DMS53 treated with DMSO at 0.1 percent for 48 hours (cell line): ENCODE measurements around the gene LSM10.

Source experiments
- DNase-seq: peaks from one replicate; lab custom pipeline; 2025; ENCODE audit not compliant: unreplicated experiment; lab: John Stamatoyannopoulos, UW

The LSM10 gene

GRCh38 chr1:36397378-36398230 is at the start of gene LSM10:
Gene LSM10 (minus strand): TSS chr1:36397908. CDS start chr1:36394129, 3,779 bp downstream.
- DNase-seq, result peak; percentile 86

DNA sequence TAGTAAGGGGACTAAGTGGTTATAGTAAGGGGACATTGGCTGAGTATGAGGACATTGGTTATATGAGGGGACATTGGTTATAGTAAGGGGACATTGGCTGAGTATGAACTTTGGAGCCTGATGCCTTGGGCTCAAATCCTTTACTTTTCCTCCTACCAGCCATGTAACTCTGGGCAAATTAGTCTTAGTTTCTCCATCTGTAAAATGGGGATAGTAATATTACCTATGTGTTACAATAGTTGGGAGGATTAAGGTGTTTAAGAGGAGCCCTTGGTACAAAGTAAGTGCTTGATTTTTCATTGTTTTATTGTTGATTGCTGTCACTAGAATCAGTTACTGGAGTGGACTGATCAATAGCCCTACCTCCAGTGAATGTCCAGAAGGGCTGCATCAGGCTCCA is 49.7 kb upstream of the LSM10 start:
- no peak for DNase-seq

- DNase-seq, result no peak
These were observed 49.0 kb upstream of the LSM10 start for GRCh38 chr1:36446746-36447145.

DNA sequence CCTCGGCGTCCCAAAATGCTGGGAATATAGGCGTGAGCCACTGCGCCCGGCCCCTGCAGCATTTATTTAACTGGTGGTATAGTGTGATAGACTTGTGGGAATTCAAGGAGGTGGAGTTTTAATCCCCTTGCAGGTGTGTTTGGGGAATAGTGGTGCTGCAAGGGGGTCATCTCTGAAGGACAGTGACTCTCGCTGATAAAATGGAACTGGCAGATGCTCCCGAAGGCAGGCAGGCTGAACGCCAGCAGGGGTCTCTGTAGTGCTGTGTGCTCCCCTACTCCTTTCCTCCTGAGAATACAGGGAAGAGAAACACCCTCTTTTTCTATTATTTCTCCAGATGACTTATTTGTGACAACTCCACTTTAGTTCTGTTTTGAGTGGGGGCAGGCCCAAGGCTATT is 48.6 kb upstream of the LSM10 start:
- no peak for DNase-seq

DNA sequence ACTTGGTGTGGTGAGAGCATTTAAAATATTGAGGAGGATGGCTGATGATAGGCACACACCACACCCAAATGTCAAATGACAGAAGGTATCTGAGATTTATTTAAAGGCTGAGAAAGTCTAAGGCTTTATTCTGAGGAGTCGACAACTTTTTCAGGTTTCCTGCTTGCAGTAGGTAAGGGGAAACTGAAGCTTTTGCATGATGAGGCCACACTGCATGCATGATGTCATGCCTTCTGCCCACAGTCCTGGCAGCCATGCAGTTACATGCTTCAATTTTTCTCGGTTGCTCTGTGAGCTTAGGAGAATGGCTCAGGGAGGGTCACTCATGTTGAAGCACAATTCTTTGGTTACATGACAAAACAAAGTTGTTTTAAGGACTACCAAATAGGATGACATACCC is 45.6 kb upstream of the LSM10 start:
- DNase-seq, result no peak

DNA sequence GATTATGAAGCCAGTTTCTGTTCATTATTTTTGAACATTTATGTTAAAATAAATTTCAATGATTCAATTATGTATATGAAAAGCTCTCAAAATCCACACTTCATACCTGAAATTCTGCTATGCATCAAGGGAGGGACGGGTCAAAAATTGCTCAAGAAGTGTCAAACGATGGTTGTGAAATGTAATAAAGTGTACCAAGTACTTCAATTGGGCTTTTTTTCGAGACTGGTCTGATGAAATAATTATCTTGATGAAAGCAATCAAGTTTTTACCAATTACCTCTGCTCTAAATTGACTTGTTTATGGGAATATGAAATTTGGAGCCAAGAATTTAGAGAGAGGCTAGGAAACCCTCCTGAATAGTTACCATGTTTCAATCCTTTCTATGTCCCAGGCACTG is 44.6 kb upstream of the LSM10 start:
- no peak for DNase-seq

DNA sequence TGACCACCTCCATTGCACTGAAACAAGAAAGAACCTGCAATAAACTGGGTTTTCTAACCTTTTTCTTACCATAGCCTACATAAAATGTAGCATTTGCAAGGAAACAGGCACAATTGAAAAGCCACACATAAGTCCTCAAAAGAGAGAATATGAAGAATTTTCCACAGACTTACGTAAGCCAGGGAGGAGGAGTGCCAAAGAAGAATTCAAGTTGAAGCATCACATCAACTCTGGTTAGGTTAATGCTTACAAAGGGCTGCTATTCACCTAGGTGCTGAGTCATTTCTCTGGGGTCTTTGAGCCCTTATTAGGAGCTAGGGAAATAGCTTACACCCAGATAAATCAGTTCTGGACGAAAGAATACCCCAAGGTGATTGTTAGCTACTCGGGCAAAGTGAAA is 42.9 kb upstream of the LSM10 start:
- no peak for DNase-seq

DNA sequence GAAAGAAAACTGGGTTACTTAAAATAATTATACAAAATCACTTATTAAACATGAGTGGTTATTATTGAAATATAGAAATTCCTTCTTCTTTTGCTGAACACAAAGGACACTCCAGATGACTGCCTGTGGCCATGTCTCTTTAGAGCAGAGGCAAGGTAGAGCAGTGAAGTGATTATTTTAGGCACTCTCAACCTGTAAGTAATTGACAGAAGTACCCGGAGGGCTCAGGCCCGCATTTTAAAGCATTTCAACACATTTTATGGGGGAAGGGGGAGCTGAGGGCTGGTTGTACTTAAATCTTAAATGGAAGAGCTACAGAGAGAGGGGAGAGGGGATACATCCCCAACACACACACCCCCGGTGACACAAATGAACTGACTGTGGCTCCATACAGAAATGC is 42.3 kb upstream of the LSM10 start:
- DNase-seq, result no peak

- DNase-seq, result no peak
These were observed 41.0 kb upstream of the LSM10 start for GRCh38 chr1:36438715-36439114.

- DNase-seq, result peak; percentile 73
These were observed 39.1 kb upstream of the LSM10 start for GRCh38 chr1:36436821-36437220.

- no peak for DNase-seq
These were observed 35.4 kb upstream of the LSM10 start for GRCh38 chr1:36433102-36433501.

- no peak for DNase-seq
These were observed 34.9 kb upstream of the LSM10 start for GRCh38 chr1:36432616-36433015.

DNA sequence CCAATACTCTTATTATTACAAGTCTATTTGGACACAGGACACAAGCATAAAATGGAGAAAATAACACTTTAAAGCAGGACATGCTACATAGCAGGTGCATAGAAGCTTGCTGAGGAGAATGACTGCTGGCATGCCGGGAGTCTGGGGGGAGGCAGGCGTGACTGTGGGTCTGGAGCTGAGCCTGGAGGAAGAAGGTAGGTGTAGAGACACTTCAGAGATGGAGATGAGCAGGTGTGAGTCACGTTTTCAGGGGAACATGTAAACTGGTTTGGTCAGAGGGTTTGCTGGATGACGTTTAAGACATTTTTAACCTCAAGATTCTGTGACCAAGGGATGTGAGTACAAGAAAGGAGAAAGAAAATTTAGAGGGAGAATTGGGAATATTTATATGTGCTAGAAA is 28.1 kb upstream of the LSM10 start:
- peak; percentile 56 for DNase-seq

DNA sequence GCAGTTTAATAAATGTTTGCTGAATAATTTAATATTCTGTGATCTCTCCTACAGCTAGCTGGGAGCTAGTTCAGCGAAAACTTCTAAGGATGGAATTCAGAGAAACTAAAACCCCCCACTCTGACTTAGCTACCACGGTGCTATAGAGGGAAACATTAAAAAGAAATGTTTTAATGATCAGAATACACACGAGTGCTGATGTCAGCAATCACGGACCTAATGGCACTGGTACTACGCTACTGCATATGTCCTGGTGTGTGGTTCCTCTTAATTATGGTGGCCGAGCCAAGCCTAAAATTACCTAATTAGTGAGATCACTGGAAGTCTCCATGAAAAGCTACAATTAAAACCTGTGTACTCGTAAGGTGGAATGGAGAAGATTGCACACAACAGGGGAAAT is 23.9 kb upstream of the LSM10 start:
- no peak for DNase-seq

DNA sequence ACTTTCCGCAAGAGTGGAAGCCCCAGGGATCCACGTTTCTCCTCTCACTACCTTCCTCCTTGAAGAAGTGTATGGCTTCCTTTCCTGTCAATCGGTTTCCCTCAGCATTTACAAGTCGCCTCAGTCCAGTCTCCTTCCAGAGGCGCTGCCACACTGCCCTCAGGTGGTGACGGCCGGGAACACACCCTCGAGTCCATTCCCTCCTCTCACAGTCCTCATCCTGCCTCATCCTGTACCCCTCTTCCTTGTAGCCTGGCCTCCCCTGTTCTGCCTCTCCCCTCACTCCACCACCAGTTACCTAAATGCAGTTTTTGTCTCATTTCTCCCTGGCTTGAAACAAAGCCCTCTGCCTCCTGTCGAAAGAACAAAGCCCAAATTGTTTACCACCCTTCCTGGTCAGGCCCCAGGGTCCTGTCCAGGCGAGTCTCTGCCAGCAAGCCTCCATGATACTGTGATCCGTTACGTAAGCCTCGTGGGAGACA is 23.2 kb upstream of the LSM10 start:
- DNase-seq, result peak; percentile 66

- DNase-seq, result no peak
These were observed 22.7 kb upstream of the LSM10 start for GRCh38 chr1:36420409-36420808.

DNA sequence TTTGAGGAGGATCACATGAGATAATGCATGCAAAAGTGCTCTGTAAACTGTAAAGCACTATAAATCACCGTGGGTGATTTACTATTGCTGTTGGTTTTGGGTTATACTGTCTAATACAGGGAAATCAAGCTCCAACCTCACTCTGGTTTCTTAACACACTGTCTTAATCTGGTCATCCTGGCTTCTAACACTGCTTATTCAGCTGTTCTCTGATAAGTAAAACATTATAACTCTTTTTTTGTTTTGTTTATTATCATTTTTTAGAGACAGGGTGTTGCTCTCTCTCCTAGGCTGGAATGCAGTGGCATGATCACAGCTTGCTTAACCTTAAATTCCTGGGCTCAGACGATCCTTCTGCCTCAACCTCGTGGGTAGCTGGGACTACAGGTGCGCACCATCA is 21.9 kb upstream of the LSM10 start:
- DNase-seq, result no peak

- DNase-seq, result peak; percentile 26
These were observed 21.4 kb upstream of the LSM10 start for GRCh38 chr1:36419140-36419539.

GRCh38 chr1:36417931-36418330 is 20.2 kb upstream of the LSM10 start:
- no peak for DNase-seq

GRCh38 chr1:36415661-36416326 is 18.1 kb upstream of the LSM10 start:
- no peak for DNase-seq

DNA sequence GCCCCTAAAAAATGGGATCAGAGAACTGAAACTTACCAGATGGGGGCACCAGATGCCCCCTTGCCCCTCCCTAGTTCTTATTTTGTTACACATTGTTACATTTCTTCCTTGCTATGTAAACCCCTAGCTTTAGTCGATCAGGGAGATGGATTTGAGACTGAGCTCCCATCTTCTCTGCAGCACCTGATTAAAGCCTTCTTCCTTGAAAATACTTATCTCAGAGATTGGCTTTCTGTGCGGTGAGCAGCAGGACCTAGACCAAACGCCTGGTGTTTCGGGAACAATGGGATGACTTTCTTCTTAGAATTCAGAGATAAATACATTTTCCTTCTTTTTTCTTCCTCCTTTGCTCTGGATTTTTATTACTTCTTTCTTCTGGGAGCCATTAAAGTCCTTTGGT is 16.7 kb upstream of the LSM10 start:
- no peak for DNase-seq
